ENCODE data around the gene CLSTN1.
"Not testable (repeated sequence)": the region's sequence is repeated elsewhere in the genome, so short reads cannot be mapped to it uniquely, and the experiment has no call there.

Gene CLSTN1

DNA sequence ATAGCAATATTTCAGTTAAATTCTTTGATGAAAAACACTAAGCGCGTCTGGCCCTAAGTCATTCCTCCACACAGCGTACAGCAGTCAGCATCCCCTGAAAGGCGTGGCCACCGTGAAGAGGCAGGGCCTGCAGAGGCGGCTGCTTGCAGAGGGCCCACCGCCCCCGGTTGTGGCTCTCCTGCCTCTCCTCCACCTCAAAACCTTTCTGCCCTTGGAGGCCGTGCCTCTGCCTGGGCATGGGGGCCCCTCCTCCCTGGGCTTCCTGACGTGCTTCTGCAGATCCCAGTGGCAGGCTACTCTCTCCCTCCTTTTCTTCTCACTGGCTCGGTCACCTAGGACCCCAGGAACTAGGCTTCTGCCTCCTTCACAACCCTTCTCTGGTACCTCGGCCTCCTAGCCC is 16.2 kb downstream of the CLSTN1 start:
- H3K9ac ChIP-seq (ENCODE audit: low read length): no peak overlapping the region
- no peaks in the 10 kb centered on the region for H3K4me1 ChIP-seq (ENCODE audit: control insufficient read depth, low read depth, low read length)
- H3K4me3 ChIP-seq (ENCODE audit: low read length): no peak overlapping the region
- no peak overlapping the region for H3K27ac ChIP-seq (ENCODE audit: low read length)
- no peaks in the 10 kb centered on the region for H3K36me3 ChIP-seq (ENCODE audit: control insufficient read depth, low read depth, low read length)
- H3K27me3 ChIP-seq (ENCODE audit: control insufficient read depth, insufficient read depth, low read length): no peaks in the 10 kb centered on the region
- no peaks in the 10 kb centered on the region for H3K9me3 ChIP-seq (ENCODE audit: control insufficient read depth, low read depth, low read length)

DNA sequence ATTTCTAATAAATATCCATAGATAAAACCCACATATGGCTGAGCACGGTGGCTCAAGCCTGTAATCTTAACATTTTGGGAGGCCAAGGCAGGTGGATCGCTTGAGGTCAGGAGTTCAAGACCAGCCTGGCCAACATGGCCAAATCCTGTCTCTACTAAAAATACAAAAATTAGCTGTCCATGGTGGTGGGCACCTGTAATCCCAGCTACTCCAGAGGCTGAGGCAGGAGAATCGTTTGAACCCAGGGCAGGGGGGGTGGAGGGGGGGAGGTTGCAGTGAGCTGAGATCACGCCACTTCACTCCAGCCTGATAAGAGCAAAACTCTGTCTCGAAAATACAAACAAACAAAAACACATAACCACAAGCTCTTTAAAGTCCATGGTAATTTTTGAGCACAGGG is 17.8 kb downstream of the CLSTN1 start:
- not testable (repeated sequence) for H3K9me3 ChIP-seq (ENCODE audit: control insufficient read depth, low read depth, low read length)

DNA sequence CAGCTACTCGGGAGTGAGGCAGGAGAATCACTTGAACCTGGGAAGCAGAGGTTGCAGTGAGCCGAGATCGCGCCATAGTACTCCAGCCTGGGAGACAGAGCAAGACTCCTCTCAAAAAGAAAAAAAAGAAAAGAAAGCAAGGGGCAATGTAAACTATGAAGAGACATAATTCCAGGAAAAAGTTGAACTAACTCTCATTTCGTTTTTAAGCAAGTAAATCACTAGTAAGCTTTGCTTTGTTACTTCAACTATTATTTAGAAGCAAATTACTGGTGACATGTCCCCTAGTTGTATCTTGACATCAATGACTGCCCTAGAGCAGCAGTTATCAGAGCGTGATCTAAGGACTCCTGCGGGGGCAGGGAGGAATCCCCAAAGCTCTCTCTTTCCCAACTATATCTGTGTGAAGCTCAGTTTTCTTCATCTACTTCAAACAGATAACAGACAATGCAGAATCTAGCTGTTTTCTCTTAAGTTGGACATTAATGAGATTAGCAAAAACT is 18.7 kb downstream of the CLSTN1 start:
- Histone ChIP-seq H3K4me1 (ENCODE audit: control insufficient read depth, low read depth, low read length) (no peaks in the 10 kb centered on the region), H3K9ac (ENCODE audit: low read length) (no peak overlapping the region), H3K27me3 (ENCODE audit: control insufficient read depth, insufficient read depth, low read length) (no peaks in the 10 kb centered on the region), H3K9me3 (ENCODE audit: control insufficient read depth, low read depth, low read length) (no peaks in the 10 kb centered on the region), H3K36me3 (ENCODE audit: control insufficient read depth, low read depth, low read length) (no peaks in the 10 kb centered on the region), H3K4me3 (ENCODE audit: low read length) (no peak overlapping the region), H3K27ac (ENCODE audit: low read length) (no peak overlapping the region)

More for the DNA sequence above, 17.8 kb downstream of the CLSTN1 start:
- H3K4me3 ChIP-seq (ENCODE audit: low read length); H3K4me1 ChIP-seq (ENCODE audit: control insufficient read depth, low read depth, low read length); H3K27ac ChIP-seq (ENCODE audit: low read length); H3K36me3 ChIP-seq (ENCODE audit: control insufficient read depth, low read depth, low read length); H3K27me3 ChIP-seq (ENCODE audit: control insufficient read depth, insufficient read depth, low read length); H3K9ac ChIP-seq (ENCODE audit: low read length): not testable (repeated sequence)

DNA sequence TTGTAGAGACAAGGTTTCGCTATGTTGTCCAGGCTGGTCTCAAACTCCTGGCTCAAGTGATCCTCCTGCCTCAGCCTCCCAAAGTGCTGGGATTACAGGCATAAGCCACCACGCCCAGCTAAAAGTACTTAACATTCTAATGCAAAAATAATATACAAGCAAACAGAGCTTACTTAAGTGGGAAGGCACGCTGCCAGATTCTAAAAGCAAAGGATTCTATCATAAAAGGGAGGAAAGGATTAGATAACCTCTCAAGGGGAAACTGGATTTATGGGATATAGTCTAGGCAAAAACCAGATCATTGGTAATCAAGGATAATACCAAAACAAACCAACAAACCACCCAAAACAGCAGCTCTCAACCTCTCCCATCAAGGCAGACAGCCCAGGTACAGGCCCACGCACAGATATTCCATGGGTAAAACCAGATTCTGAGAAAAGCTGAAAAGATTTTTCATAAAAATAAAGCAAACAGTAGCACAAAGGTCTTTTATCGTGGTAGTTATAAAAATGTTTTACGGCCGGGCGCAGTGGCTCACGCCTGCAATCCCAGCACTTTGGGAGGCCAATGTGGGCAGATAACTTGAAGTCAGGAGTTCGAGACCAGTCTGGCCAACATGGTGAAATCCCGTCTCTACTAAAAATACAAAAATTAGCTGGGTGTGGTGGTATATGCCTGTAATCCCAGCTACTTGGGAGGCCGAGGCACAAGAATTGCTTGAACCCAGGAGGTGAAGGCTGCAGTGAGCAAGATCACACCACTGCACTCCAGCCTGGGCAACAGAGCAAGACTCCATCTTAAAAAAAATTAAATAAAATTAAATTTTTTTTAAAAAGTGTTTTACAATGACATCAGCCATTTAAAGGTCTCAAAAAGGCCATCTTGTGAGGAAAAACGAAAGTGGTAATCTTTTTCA is 20.5 kb downstream of the CLSTN1 start:
- not testable (repeated sequence) for H3K36me3 ChIP-seq (ENCODE audit: control insufficient read depth, low read depth, low read length); H3K4me1 ChIP-seq (ENCODE audit: control insufficient read depth, low read depth, low read length); H3K27me3 ChIP-seq (ENCODE audit: control insufficient read depth, insufficient read depth, low read length); H3K9ac ChIP-seq (ENCODE audit: low read length); H3K27ac ChIP-seq (ENCODE audit: low read length); H3K9me3 ChIP-seq (ENCODE audit: control insufficient read depth, low read depth, low read length); H3K4me3 ChIP-seq (ENCODE audit: low read length)

DNA sequence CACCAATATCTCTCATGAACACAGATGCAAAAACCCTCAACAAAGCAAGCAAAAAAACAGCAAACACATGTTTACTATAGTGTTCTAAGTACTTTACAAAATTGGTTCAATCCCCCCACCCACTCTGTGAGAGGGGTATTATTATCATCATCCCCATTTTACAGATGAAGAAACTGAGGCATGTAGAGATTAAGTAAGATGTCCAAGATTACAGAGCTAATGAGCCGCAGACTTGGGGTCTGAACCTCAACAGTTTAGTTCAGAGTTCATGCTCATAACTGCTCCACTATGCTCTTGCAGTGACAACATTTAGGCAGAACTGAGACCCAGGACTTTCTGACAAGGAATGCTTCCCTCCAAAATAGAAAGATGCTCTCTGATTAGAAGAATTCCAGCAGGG is 21.9 kb downstream of the CLSTN1 start:
- Histone ChIP-seq H3K27ac (ENCODE audit: low read length) (no peak overlapping the region), H3K36me3 (ENCODE audit: control insufficient read depth, low read depth, low read length) (no peaks in the 10 kb centered on the region), H3K9me3 (ENCODE audit: control insufficient read depth, low read depth, low read length) (no peaks in the 10 kb centered on the region), H3K4me3 (ENCODE audit: low read length) (no peak overlapping the region), H3K4me1 (ENCODE audit: control insufficient read depth, low read depth, low read length) (no peaks in the 10 kb centered on the region), H3K9ac (ENCODE audit: low read length) (no peak overlapping the region), H3K27me3 (ENCODE audit: control insufficient read depth, insufficient read depth, low read length) (no peaks in the 10 kb centered on the region)

DNA sequence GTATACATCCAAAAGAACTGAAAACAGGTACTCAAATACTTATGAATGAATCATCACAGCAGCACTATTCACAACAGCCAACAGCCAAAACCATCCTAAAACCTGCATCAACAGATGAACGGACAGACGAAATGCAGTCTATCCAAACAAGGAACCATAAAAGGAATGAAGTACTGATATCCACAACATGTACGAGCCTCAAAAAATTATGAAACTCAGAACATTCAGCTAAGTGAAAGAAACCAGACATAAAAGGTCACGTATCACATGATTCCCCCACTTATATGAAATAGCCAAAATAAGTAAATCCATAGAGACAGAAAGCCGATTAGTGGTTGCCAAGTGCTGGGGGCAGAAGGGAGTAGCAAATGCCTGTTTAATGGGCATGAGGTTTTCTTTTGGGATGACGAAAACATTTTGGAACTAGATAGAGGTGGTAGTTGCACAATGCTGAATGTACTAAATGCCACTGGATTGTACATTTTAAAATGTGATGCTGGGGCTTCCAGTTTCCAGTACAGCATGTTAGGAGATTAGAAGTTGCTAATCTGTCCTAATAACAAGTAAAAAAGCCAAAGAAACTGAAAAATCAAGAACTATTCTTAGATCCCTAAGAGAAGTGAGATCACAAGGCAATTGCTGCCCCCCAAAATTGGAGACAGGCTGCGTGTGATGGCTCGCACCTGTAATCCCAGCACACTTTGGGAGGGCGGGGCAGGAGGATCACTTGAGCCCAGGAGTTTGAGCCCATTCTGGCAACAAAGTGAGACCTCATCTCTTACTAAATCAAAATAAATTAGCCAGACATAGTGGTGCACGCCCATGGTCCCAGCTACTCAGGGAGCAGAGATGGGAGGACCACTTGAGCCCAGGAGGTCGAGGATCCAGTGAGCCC is 25.3 kb downstream of the CLSTN1 start:
- Histone ChIP-seq H3K36me3 (ENCODE audit: control insufficient read depth, low read depth, low read length) (no peaks in the 10 kb centered on the region), H3K27me3 (ENCODE audit: control insufficient read depth, insufficient read depth, low read length) (no peaks in the 10 kb centered on the region), H3K27ac (ENCODE audit: low read length) (no peak overlapping the region), H3K9ac (ENCODE audit: low read length) (no peak overlapping the region), H3K9me3 (ENCODE audit: control insufficient read depth, low read depth, low read length) (no peaks in the 10 kb centered on the region), H3K4me1 (ENCODE audit: control insufficient read depth, low read depth, low read length) (peaks cover 6% of the 10 kb centered on the region), H3K4me3 (ENCODE audit: low read length) (no peak overlapping the region)

DNA sequence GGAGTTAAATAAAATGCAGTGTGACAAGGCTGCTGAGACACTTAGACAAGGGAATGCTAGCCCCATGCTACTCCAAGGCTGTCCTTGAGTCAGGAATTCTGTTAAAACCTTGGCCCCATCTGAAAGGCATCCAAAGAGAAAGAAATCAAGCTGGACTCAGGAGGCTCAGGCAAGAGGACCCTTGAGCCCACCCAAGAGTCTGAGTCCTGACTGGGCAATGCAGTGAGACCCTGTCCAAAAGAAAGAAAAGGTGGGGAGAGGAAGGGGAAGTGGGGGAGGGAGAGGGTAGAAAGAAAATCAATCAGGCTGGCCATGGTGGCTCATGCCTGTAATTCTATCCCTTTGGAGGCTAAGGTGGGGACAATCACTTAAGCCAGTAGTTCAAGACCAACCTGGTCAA is 26.7 kb downstream of the CLSTN1 start:
- Histone ChIP-seq H3K4me3 (ENCODE audit: low read length) (no peak overlapping the region), H3K36me3 (ENCODE audit: control insufficient read depth, low read depth, low read length) (no peaks in the 10 kb centered on the region), H3K9me3 (ENCODE audit: control insufficient read depth, low read depth, low read length) (no peaks in the 10 kb centered on the region), H3K27ac (ENCODE audit: low read length) (no peak overlapping the region), H3K27me3 (ENCODE audit: control insufficient read depth, insufficient read depth, low read length) (no peaks in the 10 kb centered on the region), H3K4me1 (ENCODE audit: control insufficient read depth, low read depth, low read length) (peaks cover 16% of the 10 kb centered on the region), H3K9ac (ENCODE audit: low read length) (no peak overlapping the region)

DNA sequence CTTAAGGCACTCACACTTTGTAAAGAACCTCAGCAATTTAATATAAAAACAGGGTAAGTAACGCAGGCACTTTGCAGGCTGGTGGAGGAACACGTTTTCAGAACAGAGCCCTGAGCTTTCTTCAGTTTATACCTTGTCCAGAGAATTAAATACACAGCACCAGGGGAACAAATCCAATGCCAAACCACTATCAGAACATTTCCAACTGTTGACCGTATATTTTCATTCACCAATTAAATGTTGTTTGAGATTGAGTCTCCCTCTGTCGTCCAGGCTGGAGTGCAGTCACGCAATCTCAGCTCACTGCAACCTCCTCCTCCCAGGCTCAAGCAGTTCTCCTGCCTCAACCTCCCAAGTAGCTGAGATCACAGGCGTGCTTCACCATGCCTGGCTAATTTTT is 29.7 kb downstream of the CLSTN1 start:
- H3K27ac ChIP-seq (ENCODE audit: low read length): no peak overlapping the region
- no peaks in the 10 kb centered on the region for H3K27me3 ChIP-seq (ENCODE audit: control insufficient read depth, insufficient read depth, low read length)
- H3K4me3 ChIP-seq (ENCODE audit: low read length): no peak overlapping the region
- H3K4me1 ChIP-seq (ENCODE audit: control insufficient read depth, low read depth, low read length): peaks cover 17% of the 10 kb centered on the region
- H3K9me3 ChIP-seq (ENCODE audit: control insufficient read depth, low read depth, low read length): no peaks in the 10 kb centered on the region
- no peak overlapping the region for H3K9ac ChIP-seq (ENCODE audit: low read length)
- H3K36me3 ChIP-seq (ENCODE audit: control insufficient read depth, low read depth, low read length): no peaks in the 10 kb centered on the region

DNA sequence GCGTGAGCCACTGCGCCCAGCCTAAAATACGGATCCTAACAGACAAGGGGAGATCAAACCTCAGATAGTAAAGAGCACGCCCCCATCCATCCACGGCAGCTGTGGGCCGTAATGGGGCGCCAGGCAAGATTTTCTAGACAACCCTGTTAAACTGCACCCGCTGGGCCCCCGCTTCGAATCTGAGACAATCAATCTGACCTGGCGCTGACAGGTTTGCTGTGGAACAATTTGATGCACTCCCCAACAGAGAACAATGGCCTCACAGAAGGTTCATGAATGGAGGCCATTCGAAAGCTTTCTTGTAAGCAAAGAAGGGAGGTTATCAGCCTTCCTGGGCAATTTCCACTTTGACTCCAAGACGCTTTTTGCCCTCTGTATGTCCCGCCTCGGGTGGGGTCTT is 30.5 kb downstream of the CLSTN1 start:
- no peak overlapping the region for H3K27ac ChIP-seq (ENCODE audit: low read length)

DNA sequence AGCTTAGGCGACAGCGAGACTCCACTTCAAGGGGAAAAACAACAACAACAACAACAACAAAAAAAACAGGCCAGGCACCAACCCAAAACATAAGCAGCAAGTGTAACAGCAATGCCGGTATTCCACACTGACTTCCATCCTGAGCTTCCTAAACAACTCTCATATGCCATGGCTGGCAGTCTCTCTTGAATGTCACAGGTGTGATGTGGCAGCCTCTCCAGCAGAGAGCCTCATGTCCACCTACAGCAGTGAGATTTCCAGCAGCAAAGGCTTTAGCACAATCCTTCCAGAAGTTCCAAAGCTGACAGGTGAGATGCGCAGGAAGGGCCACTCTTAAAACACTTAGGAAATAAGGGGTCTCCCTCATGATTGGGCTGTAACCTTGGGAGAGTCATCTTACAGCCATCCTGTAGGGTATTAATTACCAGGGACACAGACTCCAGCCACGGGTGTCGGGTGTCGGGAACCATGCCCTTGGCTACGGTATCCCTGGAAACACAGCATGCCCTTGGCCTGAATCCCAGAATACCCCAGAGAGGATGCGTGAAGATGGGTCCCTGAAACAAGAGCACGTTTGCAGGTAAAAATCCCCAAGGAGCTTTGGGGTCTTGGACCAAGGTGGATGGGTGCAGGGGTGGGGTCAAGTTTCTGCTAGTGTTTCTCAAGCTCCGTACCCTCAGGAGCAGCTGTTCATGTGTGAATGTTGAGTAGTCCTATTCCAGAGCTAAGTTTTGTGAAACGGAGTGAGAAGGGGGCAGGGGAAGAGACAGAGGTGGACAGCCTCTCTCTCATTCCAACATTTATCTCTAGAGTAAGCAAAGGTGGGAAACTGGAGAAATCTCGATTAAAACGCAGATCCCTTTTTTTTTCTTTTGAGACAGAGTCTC is 31.4 kb downstream of the CLSTN1 start:
- H3K27me3 ChIP-seq (ENCODE audit: control insufficient read depth, insufficient read depth, low read length): no peaks in the 10 kb centered on the region
- no peak overlapping the region for H3K4me3 ChIP-seq (ENCODE audit: low read length)
- no peak overlapping the region for H3K27ac ChIP-seq (ENCODE audit: low read length)
- H3K9ac ChIP-seq (ENCODE audit: low read length): no peak overlapping the region
- H3K36me3 ChIP-seq (ENCODE audit: control insufficient read depth, low read depth, low read length): no peaks in the 10 kb centered on the region
- peaks cover 17% of the 10 kb centered on the region for H3K4me1 ChIP-seq (ENCODE audit: control insufficient read depth, low read depth, low read length)
- no peaks in the 10 kb centered on the region for H3K9me3 ChIP-seq (ENCODE audit: control insufficient read depth, low read depth, low read length)

More for the DNA sequence above, 30.5 kb downstream of the CLSTN1 start:
- Histone ChIP-seq H3K4me3 (ENCODE audit: low read length) (no peak overlapping the region), H3K4me1 (ENCODE audit: control insufficient read depth, low read depth, low read length) (peaks cover 17% of the 10 kb centered on the region), H3K9ac (ENCODE audit: low read length) (no peak overlapping the region), H3K36me3 (ENCODE audit: control insufficient read depth, low read depth, low read length) (no peaks in the 10 kb centered on the region), H3K9me3 (ENCODE audit: control insufficient read depth, low read depth, low read length) (no peaks in the 10 kb centered on the region), H3K27me3 (ENCODE audit: control insufficient read depth, insufficient read depth, low read length) (no peaks in the 10 kb centered on the region)

DNA sequence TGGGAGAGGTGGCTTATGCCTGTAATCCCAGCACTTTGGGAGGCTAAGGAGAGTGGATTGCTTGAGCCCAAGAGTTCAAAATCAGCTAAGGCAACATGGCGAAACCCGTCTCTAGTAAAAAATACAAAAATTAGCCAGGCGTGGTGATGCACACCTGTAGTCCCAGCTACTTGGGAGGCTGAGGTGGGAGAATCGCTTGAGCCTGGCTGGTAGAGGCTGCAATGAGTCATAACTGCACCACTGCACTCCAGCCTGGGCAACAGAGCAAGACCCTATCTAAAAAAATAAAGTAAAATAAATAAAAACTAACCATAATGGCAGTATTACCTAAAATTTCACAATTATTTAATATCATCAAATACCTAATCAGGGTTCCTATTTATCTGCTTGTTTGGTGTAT is 34.1 kb downstream of the CLSTN1 start:
- peaks cover 17% of the 10 kb centered on the region for H3K4me1 ChIP-seq (ENCODE audit: control insufficient read depth, low read depth, low read length)
- H3K9me3 ChIP-seq (ENCODE audit: control insufficient read depth, low read depth, low read length); H3K27ac ChIP-seq (ENCODE audit: low read length); H3K27me3 ChIP-seq (ENCODE audit: control insufficient read depth, insufficient read depth, low read length); H3K36me3 ChIP-seq (ENCODE audit: control insufficient read depth, low read depth, low read length); H3K9ac ChIP-seq (ENCODE audit: low read length); H3K4me3 ChIP-seq (ENCODE audit: low read length): not testable (repeated sequence)
